Right lung (tissue), 5 donors: ENCODE data around the gene IP6K1. TPM values are rescaled to one million over a fixed set of nuclear protein-coding genes. Genes with fewer than 3 reads are reported as not detected.
A peak's percentile ranks its signal among the peaks of the same experiment; 100 is the strongest.
"Not testable (repeated sequence)": the region's sequence is repeated elsewhere in the genome, so short reads cannot be mapped to it uniquely, and the experiment has no call there.

Experiments used
- DNase-seq, 2 donors: peaks; one replicate each; pipeline ENCODE4 v3.0.0-alpha.2; 2013
- polyA plus RNA-seq, 5 donors: library from polyadenylated mRNA; unstranded; fragments of 120-200 nt; gene quantifications; one replicate each; pipeline versions ENCODE4 v1.2.1 to v1.2.3, GENCODE V29; 2013; ENCODE audit warnings: inconsistent platforms in 1 of 5, low replicate concordance in 1 of 5; ENCODE audit not compliant: insufficient read length in 5 of 5, insufficient read depth in 1 of 5

IP6K1 gene
- polyA plus RNA-seq, 5 donors = 37.1 to 50.3 (median 44.5) TPM

GRCh38 chr3:49794926-49795905 is 8.9 kb upstream of the IP6K1 start:
- DNase-seq = no peak

- DNase-seq = no peak
Observed at GRCh38 chr3:49794431-49794830, 8.1 kb upstream of the IP6K1 start.

GRCh38 chr3:49793486-49794085 is 7.2 kb upstream of the IP6K1 start:
- DNase-seq = no peak

GRCh38 chr3:49792371-49793150 is 6.2 kb upstream of the IP6K1 start:
- no peak for DNase-seq

- DNase-seq = no peak
Observed at GRCh38 chr3:49791571-49791970, 5.2 kb upstream of the IP6K1 start.

- no peak for DNase-seq
Observed at GRCh38 chr3:49790626-49791411, 4.5 kb upstream of the IP6K1 start.

GRCh38 chr3:49788056-49788455 is 1.7 kb upstream of the IP6K1 start:
- no peak for DNase-seq

- DNase-seq = no peak
Observed at GRCh38 chr3:49787536-49787935, 1.2 kb upstream of the IP6K1 start.

GRCh38 chr3:49787182-49787464 is 781 bp upstream of the IP6K1 start:
- DNase-seq = no peak

GRCh38 chr3:49785565-49786356 is 581 bp downstream of the IP6K1 start:
- DNase-seq = peak in 1 of 2 donors; percentile 16

GRCh38 chr3:49782277-49782676 is 4.1 kb downstream of the IP6K1 start:
- DNase-seq = not testable (repeated sequence)

- DNase-seq = no peak
Observed at GRCh38 chr3:49781415-49782199, 4.7 kb downstream of the IP6K1 start.

- DNase-seq = not testable (repeated sequence)
Observed at GRCh38 chr3:49780975-49781365, 5.4 kb downstream of the IP6K1 start.

GRCh38 chr3:49780080-49780974 is 6.0 kb downstream of the IP6K1 start:
- DNase-seq = no peak

- no peak for DNase-seq
Observed at GRCh38 chr3:49779358-49780079, 6.8 kb downstream of the IP6K1 start.

- DNase-seq = not testable (repeated sequence)
Observed at GRCh38 chr3:49776101-49776500, 10.2 kb downstream of the IP6K1 start.

GRCh38 chr3:49775538-49775937 is 10.8 kb downstream of the IP6K1 start:
- no peak for DNase-seq

- no peak for DNase-seq
Observed at GRCh38 chr3:49772703-49773102, 13.6 kb downstream of the IP6K1 start.
